Measurements from ENCODE around the gene GNAZ.

The GNAZ gene

DNA sequence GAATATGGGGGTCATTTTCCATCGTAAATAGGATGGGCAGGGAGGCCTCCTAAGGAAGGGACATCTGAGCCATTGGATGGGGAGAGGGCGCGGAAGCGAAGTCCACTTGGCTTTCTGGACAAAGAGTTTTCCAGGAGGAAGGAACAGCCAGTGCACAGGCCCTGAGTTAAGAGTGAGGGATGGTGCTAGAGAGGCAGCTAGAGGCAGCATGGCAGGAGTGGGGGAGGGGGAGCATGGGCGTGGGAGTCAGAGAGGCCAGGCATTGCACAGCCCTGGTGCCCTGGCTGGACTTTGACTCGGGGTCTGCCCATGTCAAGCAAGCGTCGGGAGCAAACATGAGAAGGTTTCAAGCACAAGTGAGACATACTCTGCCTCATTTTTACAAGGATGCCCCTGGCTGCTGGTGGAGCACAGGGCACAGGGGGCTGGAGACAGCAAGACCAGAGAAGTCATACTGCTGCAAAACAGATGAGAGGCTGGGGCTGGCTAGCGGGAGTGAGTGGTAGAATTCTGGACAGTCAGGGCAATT is 9.0 kb downstream of the GNAZ start:
- H3K4me3 ChIP-seq (ENCODE audit: low read depth, low read length), result no peak overlapping the region
- no peak for DNase-seq (ENCODE audit: low read depth)
- TF ChIP-seq, protein P1, sequence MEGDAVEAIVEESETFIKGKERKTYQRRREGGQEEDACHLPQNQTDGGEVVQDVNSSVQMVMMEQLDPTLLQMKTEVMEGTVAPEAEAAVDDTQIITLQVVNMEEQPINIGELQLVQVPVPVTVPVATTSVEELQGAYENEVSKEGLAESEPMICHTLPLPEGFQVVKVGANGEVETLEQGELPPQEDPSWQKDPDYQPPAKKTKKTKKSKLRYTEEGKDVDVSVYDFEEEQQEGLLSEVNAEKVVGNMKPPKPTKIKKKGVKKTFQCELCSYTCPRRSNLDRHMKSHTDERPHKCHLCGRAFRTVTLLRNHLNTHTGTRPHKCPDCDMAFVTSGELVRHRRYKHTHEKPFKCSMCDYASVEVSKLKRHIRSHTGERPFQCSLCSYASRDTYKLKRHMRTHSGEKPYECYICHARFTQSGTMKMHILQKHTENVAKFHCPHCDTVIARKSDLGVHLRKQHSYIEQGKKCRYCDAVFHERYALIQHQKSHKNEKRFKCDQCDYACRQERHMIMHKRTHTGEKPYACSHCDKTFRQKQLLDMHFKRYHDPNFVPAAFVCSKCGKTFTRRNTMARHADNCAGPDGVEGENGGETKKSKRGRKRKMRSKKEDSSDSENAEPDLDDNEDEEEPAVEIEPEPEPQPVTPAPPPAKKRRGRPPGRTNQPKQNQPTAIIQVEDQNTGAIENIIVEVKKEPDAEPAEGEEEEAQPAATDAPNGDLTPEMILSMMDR (IDR thresholded peaks at IDR 0.05; ENCODE audit: insufficient read depth, low read depth, low read length, missing control alignments), result no peak

DNA sequence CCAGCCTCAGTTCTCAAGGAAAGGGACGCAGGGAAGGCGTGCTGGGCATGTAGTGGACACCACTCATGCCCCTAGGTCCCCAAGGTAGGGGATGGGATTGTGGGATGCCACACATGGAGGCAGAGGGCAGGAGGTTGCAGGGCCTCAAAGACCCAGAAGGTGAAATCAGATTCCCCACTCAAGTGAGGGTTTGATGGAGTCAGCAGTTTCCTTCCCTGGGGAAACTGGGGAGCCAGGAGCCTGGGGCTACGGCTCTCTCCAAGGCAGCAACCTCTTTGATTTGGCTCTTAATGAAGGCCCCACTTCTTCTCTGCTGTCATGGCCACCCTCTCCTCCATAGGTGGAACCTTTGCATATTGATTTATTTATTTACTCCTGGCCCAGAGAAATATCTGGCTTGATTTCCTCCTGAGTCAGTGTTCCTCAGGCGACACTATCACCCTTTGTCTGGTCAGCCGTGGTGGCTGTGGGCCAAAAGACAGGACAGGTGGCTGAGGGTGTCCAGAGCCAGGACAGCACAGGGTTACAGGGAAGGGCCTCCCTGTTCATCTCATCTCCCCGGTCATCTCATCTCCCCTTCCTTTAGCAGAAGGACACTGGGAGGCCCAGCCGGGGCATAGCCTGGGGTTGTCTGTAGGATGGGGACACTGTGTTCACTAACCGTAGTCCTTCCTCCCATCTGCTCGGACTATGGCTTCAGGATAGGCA is 9.6 kb downstream of the GNAZ start:
- TF ChIP-seq, protein P1 (IDR thresholded peaks at IDR 0.05; ENCODE audit: insufficient read depth, low read depth, low read length, missing control alignments), result no peak
- H3K4me3 ChIP-seq (ENCODE audit: low read depth, low read length), result no peak overlapping the region
- DNase-seq (ENCODE audit: low read depth), result no peak

DNA sequence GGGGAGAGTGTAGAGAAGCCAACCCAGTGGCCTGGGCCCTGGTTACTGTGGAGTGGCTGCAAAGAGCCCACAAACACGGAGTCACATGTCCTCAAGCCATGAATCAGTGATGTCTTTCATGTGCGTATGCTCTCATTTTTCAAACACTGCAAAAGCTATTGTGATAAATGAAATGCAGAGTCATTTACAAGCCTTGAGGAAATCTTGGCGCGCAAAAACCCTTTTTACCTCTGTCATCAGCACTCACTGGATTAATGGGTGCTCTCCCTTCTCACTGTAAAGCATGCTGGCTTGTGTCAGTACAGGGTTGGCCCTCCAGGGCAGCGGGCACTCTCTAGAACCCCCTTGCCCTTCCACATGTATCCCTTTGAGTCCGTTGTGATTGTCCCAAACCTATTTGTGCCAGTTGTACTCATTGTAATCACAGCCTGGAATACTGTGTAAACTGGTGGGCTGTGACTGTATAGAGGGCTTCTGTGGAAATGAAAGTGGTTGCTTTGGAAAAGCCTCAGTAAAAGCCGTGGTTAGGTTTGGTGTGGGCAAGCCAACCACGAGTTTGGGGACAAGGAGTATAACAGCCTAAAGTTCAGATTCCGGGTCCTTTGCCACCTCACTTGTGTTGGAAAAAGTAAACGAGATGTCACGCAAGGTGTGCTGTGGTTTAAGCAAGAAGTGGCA is 10.4 kb downstream of the GNAZ start:
- TF ChIP-seq, protein P1 (IDR thresholded peaks at IDR 0.05; ENCODE audit: insufficient read depth, low read depth, low read length, missing control alignments), result no peak
- H3K4me3 ChIP-seq (ENCODE audit: low read depth, low read length), result no peak overlapping the region
- no peak for DNase-seq (ENCODE audit: low read depth)

DNA sequence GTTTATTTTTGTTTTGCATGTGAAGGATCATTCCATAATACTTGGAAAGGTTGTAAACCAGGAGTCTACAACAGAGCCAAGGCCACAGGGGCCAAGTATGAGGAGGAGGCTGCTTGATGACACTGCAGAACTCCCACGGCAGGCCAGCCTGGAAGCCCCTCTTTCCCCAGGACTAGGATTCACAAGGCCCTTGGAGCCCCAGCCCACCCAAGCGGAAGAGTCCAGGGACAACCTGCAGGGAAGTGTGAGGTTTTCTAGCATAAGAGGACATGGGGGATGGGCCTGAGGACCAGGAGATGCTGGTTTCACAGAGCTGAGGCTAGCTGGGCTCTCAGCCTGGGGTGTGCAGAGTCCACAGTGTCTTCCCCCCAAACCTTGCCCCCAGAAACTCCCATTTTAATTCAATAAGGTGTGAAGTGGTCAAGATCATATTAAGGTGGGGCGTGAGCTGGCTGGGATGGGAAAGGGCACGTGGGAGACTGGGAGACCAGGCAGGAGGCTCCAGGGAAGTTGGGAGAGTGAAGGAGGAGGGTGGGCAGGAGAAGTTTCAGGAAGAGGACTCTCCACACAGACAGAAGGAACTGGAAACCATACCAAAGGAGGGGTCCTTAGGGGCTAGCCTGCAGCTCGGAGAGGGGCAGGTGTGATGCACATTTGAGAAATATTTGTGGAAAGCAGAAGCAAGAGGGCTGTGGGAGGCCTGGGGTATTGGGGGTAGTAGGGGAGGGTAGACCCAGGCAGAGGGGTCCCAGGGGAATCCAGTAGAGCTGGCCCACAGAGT is 12.4 kb downstream of the GNAZ start:
- H3K4me3 ChIP-seq (ENCODE audit: low read depth, low read length), result no peak overlapping the region
- TF ChIP-seq, protein P1 (IDR thresholded peaks at IDR 0.05; ENCODE audit: insufficient read depth, low read depth, low read length, missing control alignments), result no peak
- no peak for DNase-seq (ENCODE audit: low read depth)

DNA sequence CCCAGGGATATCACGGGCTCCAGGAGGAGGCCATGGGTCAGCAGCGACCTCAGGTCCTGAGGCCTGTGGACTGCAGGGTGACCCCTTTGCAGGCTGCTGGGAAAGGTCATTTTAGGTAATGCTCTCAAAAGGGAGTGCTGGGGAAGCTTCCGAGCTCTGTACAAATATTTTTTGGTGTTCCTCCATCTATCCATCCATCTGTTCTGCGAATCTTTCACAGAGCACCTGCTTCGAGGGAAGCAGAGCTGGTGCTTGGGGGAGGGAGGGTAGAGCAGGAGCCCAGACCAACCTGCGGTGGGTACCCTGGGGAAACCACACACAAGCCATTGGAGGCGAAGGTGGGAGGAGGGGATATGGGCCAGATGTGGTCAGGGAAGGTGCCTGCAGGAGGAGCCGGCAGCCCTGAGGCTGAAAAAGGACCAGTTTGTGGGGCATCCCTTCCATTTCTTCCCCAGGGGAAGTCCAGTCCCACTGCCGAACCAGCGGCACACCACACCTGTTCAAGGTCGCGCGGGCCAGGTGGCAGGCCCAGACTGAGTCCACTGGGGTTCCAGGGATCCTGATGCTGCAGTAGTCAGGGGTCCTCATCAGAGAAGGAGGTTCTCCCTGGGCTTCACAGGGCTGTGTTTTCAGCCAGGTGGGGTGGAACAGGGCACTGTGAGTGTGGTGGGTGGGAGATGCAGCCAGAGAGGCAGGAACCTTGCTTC is 13.1 kb downstream of the GNAZ start:
- no peak for DNase-seq (ENCODE audit: low read depth)
- TF ChIP-seq, protein P1 (IDR thresholded peaks at IDR 0.05; ENCODE audit: insufficient read depth, low read depth, low read length, missing control alignments), result no peak
- no peak overlapping the region for H3K4me3 ChIP-seq (ENCODE audit: low read depth, low read length)

Measured in GM12865 (cell line).